ENCODE measurements around the gene SRSF3. TPM values are rescaled to one million over a fixed set of nuclear protein-coding genes. Genes with fewer than 3 reads are reported as not detected.

Gene SRSF3
- total and polyA plus RNA-seq, 9 of the 15 experiments (the other 6 are each of a cell fraction or from before 2014, with no cell fraction given), result 337 to 1,200 (median 518) TPM

DNA sequence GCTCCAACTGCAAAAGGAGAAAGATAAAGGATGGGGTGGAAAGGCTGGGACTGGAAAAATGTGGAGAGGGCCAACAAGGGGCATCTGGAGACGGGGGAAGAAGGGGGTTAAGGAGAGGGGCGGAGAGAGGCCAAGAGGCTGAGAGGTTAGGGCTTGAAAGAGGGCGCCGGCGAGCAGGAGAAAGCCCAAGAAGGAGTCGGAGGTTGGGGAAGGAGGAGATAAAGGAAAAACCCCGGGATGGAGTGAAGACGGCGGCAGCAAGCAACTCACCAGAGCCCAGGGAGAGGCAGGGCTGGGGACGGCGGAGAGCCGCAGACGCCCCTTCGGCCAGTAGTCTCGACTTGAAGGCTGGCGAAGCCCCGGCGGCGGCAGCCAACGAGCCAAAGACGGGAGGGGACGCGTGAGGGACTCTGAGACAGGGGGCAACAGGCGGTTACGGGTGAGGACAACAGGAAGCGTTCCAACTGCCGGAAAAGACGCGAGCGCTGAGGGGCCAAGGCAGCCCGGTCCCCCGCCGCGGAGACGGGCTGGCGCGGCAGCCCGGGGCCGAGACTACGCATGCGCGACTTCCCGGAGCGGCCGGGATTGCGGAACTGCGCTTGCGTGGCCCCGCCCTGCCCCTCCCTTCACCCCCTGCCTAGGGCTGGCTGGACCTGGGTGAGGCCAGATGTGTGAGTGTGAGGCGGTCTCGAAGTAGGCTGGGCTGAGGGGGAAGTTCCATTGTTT, 47.1 kb upstream of the SRSF3 start, which contains the start of gene STK38 (continued):
- TF ChIP-seq, protein P1, sequence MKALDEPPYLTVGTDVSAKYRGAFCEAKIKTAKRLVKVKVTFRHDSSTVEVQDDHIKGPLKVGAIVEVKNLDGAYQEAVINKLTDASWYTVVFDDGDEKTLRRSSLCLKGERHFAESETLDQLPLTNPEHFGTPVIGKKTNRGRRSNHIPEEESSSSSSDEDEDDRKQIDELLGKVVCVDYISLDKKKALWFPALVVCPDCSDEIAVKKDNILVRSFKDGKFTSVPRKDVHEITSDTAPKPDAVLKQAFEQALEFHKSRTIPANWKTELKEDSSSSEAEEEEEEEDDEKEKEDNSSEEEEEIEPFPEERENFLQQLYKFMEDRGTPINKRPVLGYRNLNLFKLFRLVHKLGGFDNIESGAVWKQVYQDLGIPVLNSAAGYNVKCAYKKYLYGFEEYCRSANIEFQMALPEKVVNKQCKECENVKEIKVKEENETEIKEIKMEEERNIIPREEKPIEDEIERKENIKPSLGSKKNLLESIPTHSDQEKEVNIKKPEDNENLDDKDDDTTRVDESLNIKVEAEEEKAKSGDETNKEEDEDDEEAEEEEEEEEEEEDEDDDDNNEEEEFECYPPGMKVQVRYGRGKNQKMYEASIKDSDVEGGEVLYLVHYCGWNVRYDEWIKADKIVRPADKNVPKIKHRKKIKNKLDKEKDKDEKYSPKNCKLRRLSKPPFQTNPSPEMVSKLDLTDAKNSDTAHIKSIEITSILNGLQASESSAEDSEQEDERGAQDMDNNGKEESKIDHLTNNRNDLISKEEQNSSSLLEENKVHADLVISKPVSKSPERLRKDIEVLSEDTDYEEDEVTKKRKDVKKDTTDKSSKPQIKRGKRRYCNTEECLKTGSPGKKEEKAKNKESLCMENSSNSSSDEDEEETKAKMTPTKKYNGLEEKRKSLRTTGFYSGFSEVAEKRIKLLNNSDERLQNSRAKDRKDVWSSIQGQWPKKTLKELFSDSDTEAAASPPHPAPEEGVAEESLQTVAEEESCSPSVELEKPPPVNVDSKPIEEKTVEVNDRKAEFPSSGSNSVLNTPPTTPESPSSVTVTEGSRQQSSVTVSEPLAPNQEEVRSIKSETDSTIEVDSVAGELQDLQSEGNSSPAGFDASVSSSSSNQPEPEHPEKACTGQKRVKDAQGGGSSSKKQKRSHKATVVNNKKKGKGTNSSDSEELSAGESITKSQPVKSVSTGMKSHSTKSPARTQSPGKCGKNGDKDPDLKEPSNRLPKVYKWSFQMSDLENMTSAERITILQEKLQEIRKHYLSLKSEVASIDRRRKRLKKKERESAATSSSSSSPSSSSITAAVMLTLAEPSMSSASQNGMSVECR (CRISPR knock-in tag; IDR thresholded peaks at IDR 0.05), result peak; percentile 58; the same call in 1 of the 2 replicates
- peak; percentile 35 for TF ChIP-seq XRCC5 (IDR thresholded peaks at IDR 0.05; ENCODE audit: low read depth, low read length)
- TF ChIP-seq SIRT6 (IDR thresholded peaks at IDR 0.05; ENCODE audit: low read depth, low read length), result no peak
- TF ChIP-seq MED1 (CRISPR knock-in tag; IDR thresholded peaks at IDR 0.05; ENCODE audit: borderline replicate concordance), result no peak
- peak; percentile 79; the same call in 1 of the 2 replicates for TF ChIP-seq TFAP4 (CRISPR knock-in tag; IDR thresholded peaks at IDR 0.05; ENCODE audit: borderline replicate concordance)
- TF ChIP-seq ZNF507 (tag; conservative IDR thresholded peaks at IDR 0.05), result no peak
- no peak for TF ChIP-seq HINFP (tag; conservative IDR thresholded peaks at IDR 0.05; ENCODE audit: low read depth)
- no peak for TF ChIP-seq ZNF12 (CRISPR knock-in tag; IDR thresholded peaks at IDR 0.05)
- TF ChIP-seq SMAD3 (CRISPR knock-in tag; conservative IDR thresholded peaks at IDR 0.05), result no peak
- TF ChIP-seq CLOCK (CRISPR knock-in tag; IDR thresholded peaks at IDR 0.05; ENCODE audit: borderline replicate concordance), result no peak
- TF ChIP-seq ZBED1 (IDR thresholded peaks at IDR 0.05), result no peak
- TF ChIP-seq ZNF584 (CRISPR knock-in tag; IDR thresholded peaks at IDR 0.05; ENCODE audit: low read depth), result no peak
- no peak for TF ChIP-seq LEF1 (IDR thresholded peaks at IDR 0.05)
- no peak for TF ChIP-seq PYGO2 (tag; IDR thresholded peaks at IDR 0.05)
